Adrenal gland (tissue), 5 donors: ENCODE data around the gene HIBCH.

ENCODE experiments used
- POLR2A ChIP-seq, 2 donors: fragments of 450-650 bp; IDR thresholded peaks; one replicate each; pipeline ENCODE4 v1.6.1; 2017; ENCODE audit warnings: antibody characterized with exemption in 2 of 2, mild to moderate bottlenecking in 2 of 2, moderate library complexity in 1 of 2
- TF ChIP-seq, protein P1 (sequence below), 6 experiments: fragments of 450-650 bp in 4 of 6; fragments of 200-600 bp in 2 of 6; sonication (generic) in 1 of 6; IDR thresholded peaks; 1 replicate in 5 of 6; 2 replicates in 1 of 6; pipeline versions ENCODE4 v1.5.1 to v1.8.0; 2016 to 2021; ENCODE audit warnings: antibody characterized with exemption in 6 of 6, mild to moderate bottlenecking in 2 of 6, moderate library complexity in 1 of 6
- donor health status: DM: no; HTN: no; CAD: no.

DNA sequence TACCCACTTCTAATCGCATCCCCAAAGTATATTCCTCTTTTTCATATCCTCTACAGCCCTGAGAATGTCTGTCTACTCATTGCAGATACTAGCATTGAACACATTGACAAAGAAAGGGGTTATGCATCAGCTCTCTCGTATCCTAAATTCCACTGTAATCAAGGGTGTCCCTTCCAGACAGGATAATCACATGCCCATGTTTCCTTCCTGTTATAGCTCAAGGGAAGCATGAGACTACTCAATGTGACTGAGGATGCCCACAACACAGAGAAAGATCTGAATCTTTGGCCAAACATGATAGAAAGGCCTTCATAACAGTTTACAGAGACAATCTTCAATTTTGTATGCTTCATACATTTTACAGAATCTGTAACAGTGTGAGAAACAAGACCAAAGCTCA is 69.2 kb downstream of the HIBCH start:
- TF ChIP-seq, protein P1, sequence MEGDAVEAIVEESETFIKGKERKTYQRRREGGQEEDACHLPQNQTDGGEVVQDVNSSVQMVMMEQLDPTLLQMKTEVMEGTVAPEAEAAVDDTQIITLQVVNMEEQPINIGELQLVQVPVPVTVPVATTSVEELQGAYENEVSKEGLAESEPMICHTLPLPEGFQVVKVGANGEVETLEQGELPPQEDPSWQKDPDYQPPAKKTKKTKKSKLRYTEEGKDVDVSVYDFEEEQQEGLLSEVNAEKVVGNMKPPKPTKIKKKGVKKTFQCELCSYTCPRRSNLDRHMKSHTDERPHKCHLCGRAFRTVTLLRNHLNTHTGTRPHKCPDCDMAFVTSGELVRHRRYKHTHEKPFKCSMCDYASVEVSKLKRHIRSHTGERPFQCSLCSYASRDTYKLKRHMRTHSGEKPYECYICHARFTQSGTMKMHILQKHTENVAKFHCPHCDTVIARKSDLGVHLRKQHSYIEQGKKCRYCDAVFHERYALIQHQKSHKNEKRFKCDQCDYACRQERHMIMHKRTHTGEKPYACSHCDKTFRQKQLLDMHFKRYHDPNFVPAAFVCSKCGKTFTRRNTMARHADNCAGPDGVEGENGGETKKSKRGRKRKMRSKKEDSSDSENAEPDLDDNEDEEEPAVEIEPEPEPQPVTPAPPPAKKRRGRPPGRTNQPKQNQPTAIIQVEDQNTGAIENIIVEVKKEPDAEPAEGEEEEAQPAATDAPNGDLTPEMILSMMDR (IDR thresholded peaks at IDR 0.05) = no peak
- TF ChIP-seq POLR2A (IDR thresholded peaks at IDR 0.05) = no peak
